GM12891 (cell line): ENCODE measurements around the gene RTL1.

Source experiments
- PAX5 ChIP-seq: IDR thresholded peaks from 2 replicates; pipeline ENCODE4 v1.6.1; 2011; ENCODE audit warnings: low read length, moderate library complexity, mild to moderate bottlenecking; ENCODE audit not compliant: insufficient read depth, severe bottlenecking
- POLR2A ChIP-seq: IDR thresholded peaks from 2 replicates; pipeline ENCODE4 v1.6.1; 2011; ENCODE audit warnings: low read depth, low read length, control low read depth
- POLR2AphosphoS5 ChIP-seq: IDR thresholded peaks from 2 replicates; pipeline ENCODE4 v1.6.1; 2011; ENCODE audit warnings: low read depth, low read length, control low read depth
- POU2F2 ChIP-seq: IDR thresholded peaks from 2 replicates; pipeline ENCODE4 v1.6.1; 2011; ENCODE audit warnings: low read depth, mild to moderate bottlenecking, control low read depth, low read length, moderate library complexity
- SPI1 ChIP-seq: IDR thresholded peaks from 2 replicates; pipeline ENCODE4 v1.6.1; 2011; ENCODE audit warnings: low read depth, low read length, control low read depth
- TAF1 ChIP-seq: IDR thresholded peaks from 2 replicates; pipeline ENCODE4 v1.6.1; 2011; ENCODE audit warnings: low read depth, low read length, control low read depth

GRCh38 chr14:100882991-100883788 is 20.3 kb downstream of the RTL1 start:
- no peak for TF ChIP-seq TAF1
- no peak for TF ChIP-seq POLR2A
- no peak for TF ChIP-seq POLR2AphosphoS5
- no peak for TF ChIP-seq SPI1
- no peak for TF ChIP-seq POU2F2
- no peak for TF ChIP-seq PAX5
